ENCODE measurements around the gene GRAP2. TPM values are rescaled to one million over a fixed set of nuclear protein-coding genes. Genes with fewer than 3 reads are reported as not detected.

The GRAP2 gene
- total and polyA plus RNA-seq, 2 of the 13 experiments (the other 11 are each of a cell fraction or from before 2014, with no cell fraction given) = 0.15 TPM; not detected in 1

DNA sequence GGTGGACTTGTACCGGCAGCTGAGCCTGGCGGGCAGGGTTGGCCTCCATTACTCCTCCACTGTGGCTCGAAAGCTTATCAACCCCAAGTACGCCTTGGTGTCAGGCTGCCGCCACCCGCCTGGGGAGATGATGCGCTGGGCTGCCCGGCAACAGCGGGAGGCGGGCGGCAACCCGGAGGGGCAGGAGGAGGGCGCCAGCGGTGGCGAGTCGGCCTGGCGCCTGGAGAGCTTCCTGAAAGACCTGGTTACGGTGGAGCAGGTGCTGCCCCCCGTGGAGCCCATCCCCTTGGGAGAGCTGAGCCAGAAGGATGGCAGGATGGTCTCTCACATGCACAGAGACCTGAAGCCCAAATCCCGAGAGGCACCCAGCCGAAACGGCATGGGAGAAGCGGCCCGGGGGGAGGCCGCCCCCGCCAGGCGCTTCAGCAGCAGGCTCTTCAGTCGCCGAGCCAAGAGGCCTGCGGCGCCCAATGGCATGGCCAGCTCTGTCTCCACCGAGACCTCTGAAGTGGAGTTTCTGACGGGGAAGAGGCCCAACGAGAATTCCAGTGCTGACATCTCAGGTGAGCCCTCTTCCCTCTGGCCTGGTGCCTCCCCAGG lies 120.6 kb downstream of the GRAP2 start:
- Histone ChIP-seq H4K20me1 (ENCODE audit: insufficient read depth, low read length) (no peaks in the 10 kb centered on the region), H3K9me3 (ENCODE audit: low read length) (no peaks in the 10 kb centered on the region), H3K36me3 (replicated peaks in 1 of 2; ENCODE audit: control insufficient read depth in 1 of 2, insufficient read depth in 2 of 2, low read length in 2 of 2) (no peaks in the 10 kb centered on the region), H3K9ac (ENCODE audit: insufficient read depth, low read depth, low read length) (no peak overlapping the region), H3K4me1 (ENCODE audit: insufficient read depth, low read length) (no peaks in the 10 kb centered on the region), H3K4me3 (replicated peaks in 1 of 3; ENCODE audit: insufficient read depth in 1 of 3, low read depth in 2 of 3, low read length in 3 of 3) (no peak overlapping the region), H3K27ac (ENCODE audit: extremely low read length, insufficient read depth, low read length) (no peak overlapping the region), H3K79me2 (ENCODE audit: insufficient read depth, low read length) (no peaks in the 10 kb centered on the region), H3K27me3 (ENCODE audit: control insufficient read depth in 1 of 2, insufficient read depth in 2 of 2, low read length in 2 of 2) (peaks cover 3 to 41% of the 10 kb centered on the region in 2 experiments; a peak in 4 of 5 replicates), H2AFZ (ENCODE audit: low read length) (no peak overlapping the region), H3K4me2 (ENCODE audit: low read depth, low read length) (no peak overlapping the region)
- WGBS (ENCODE audit: low lambda C conversion rate) = 43% methylated on average over 5 of the region's 34 CpGs
- ChIA-PET CTCF (ENCODE audit: low intra/inter-chr PET ratio, low total read pairs) (no interaction called here), POLR2A (no interaction called here)
- DNase-seq (ENCODE audit: low spot score) = no peak
- ATAC-seq = no peak
- no TSS peak for BruUV-seq (replicated peaks)
- in situ Hi-C loops (cut with HindIII; ENCODE audit: extremely low pct_ligation_motif_present, low pct_unique_long_range_greater_than_20kb) = no loop called here
- intact Hi-C loops (cut with micrococcal nuclease; ENCODE audit: unreplicated experiment) = no loop called here
- TF ChIP-seq, protein P1, sequence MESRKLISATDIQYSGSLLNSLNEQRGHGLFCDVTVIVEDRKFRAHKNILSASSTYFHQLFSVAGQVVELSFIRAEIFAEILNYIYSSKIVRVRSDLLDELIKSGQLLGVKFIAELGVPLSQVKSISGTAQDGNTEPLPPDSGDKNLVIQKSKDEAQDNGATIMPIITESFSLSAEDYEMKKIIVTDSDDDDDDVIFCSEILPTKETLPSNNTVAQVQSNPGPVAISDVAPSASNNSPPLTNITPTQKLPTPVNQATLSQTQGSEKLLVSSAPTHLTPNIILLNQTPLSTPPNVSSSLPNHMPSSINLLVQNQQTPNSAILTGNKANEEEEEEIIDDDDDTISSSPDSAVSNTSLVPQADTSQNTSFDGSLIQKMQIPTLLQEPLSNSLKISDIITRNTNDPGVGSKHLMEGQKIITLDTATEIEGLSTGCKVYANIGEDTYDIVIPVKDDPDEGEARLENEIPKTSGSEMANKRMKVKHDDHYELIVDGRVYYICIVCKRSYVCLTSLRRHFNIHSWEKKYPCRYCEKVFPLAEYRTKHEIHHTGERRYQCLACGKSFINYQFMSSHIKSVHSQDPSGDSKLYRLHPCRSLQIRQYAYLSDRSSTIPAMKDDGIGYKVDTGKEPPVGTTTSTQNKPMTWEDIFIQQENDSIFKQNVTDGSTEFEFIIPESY (CRISPR knock-in tag; IDR thresholded peaks at IDR 0.05) = peak; percentile 49
- no peak for TF ChIP-seq IKZF1 (IDR thresholded peaks at IDR 0.05)
- TF ChIP-seq ZNF547 (CRISPR knock-in tag; IDR thresholded peaks at IDR 0.05) = no peak
- TF ChIP-seq BRD4 (CRISPR knock-in tag; IDR thresholded peaks at IDR 0.05) = no peak
- TF ChIP-seq HOXA9 (CRISPR knock-in tag; IDR thresholded peaks at IDR 0.05; ENCODE audit: borderline replicate concordance) = no peak
- no peak for FAIRE-seq

DNA sequence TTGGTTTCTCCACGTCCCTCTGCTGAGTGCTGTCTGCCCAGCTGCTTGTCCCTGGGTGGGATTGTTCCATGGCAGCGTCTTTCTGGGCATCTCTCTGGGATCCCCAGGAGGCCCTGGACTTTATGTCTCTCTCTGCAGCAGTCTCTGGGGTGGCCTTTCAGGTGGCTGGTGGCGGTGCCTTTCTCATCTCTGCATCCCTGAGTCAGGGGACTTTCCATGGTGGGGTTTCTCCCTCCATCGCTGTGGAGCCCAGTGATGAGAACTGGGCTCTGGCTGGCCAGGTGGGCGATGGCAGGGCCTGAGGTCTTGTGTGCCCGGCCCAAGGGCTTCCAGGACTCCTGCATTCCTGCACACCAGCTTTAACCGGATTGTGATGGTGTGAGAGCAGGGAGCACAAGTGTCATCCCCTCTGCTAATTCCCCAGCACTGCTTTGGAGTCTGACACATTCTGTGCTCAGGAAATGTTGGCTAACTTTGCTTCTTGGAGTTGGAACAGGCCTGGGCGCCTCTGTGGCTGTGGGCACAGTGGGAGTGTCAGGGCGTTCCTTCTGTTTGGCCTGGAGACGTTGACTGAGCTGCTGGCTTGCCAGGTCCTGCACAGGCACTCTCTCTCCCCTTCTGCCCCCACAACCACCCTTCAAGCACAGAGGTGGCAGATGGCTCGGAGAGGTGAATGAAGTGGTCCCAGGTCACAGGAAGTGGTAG lies 121.8 kb downstream of the GRAP2 start:
- H3K4me1 ChIP-seq (ENCODE audit: insufficient read depth, low read length) = no peaks in the 10 kb centered on the region
- no peak overlapping the region for H3K27ac ChIP-seq (ENCODE audit: extremely low read length, insufficient read depth, low read length)
- H3K79me2 ChIP-seq (ENCODE audit: insufficient read depth, low read length) = no peaks in the 10 kb centered on the region
- H3K9ac ChIP-seq (ENCODE audit: insufficient read depth, low read depth, low read length) = no peak overlapping the region
- in situ Hi-C loops (cut with HindIII; ENCODE audit: extremely low pct_ligation_motif_present, low pct_unique_long_range_greater_than_20kb) = no loop called here
- ATAC-seq (no peak), FAIRE-seq (no peak), DNase-seq (ENCODE audit: low spot score) (no peak)
- ChIA-PET POLR2A (no interaction called here), CTCF (ENCODE audit: low intra/inter-chr PET ratio, low total read pairs) (no interaction called here)
- H3K4me3 ChIP-seq (replicated peaks in 1 of 3; ENCODE audit: insufficient read depth in 1 of 3, low read depth in 2 of 3, low read length in 3 of 3) = no peak overlapping the region
- no TSS peak for BruUV-seq (replicated peaks)
- no peak overlapping the region for H3K4me2 ChIP-seq (ENCODE audit: low read depth, low read length)
- 3% methylated on average over 7 of the region's 11 CpGs for WGBS (ENCODE audit: low lambda C conversion rate)
- no peak overlapping the region for H2AFZ ChIP-seq (ENCODE audit: low read length)
- TF ChIP-seq SPEN (CRISPR knock-in tag; IDR thresholded peaks at IDR 0.05; ENCODE audit: low read depth) = no peak
- H4K20me1 ChIP-seq (ENCODE audit: insufficient read depth, low read length) = no peaks in the 10 kb centered on the region
- no peaks in the 10 kb centered on the region for H3K9me3 ChIP-seq (ENCODE audit: low read length)
- intact Hi-C loops (cut with micrococcal nuclease; ENCODE audit: unreplicated experiment) = no loop called here
- peaks cover 4 to 52% of the 10 kb centered on the region in 2 experiments; a peak in 4 of 5 replicates for H3K27me3 ChIP-seq (ENCODE audit: control insufficient read depth in 1 of 2, insufficient read depth in 2 of 2, low read length in 2 of 2)
- H3K36me3 ChIP-seq (replicated peaks in 1 of 2; ENCODE audit: control insufficient read depth in 1 of 2, insufficient read depth in 2 of 2, low read length in 2 of 2) = no peaks in the 10 kb centered on the region

Small RNA genes lying within 50 kb of the gene (small RNA-seq; reads per million reads assigned to genes)
- 0 reads per million in 3 experiments for gene RN7SKP210 (ENCODE audit: insufficient read depth in 2 of 3, insufficient read length in 3 of 3, low read depth in 2 of 3, low replicate concordance in 1 of 3)

Other genes with a start within 250 kb of the GRAP2 start
- not detected in 2 replicates for gene ENTHD1, start 7.3 kb upstream of the GRAP2 start, total RNA-seq (2016; rRNA removed; fragmentation: Illumina TruSeq; extraction: Trizol)
- gene ENTHD1, start 7.3 kb upstream of the GRAP2 start, polyA plus RNA-seq (2011; rRNA removed) = not detected in 2 replicates
- not detected in 2 replicates for gene TMA7B, start 59.3 kb downstream of the GRAP2 start, total RNA-seq (2016; rRNA removed; fragmentation: Illumina TruSeq; extraction: Trizol)
- gene TMA7B, start 59.3 kb downstream of the GRAP2 start, polyA plus RNA-seq (2011; rRNA removed) = not detected in 2 replicates
- not detected in 2 replicates for gene FAM83F, start 93.9 kb downstream of the GRAP2 start, total RNA-seq (2016; rRNA removed; fragmentation: Illumina TruSeq; extraction: Trizol)
- not detected in 2 replicates for gene FAM83F, start 93.9 kb downstream of the GRAP2 start, polyA plus RNA-seq (2011; rRNA removed)

All from HepG2 (cell line).